Natural killer cell (primary cell): ENCODE results near the gene CXCR6. TPM values are rescaled to one million over a fixed set of nuclear protein-coding genes. Genes with fewer than 3 reads are reported as not detected.

ENCODE experiments used
- ATAC-seq, 3 donors: fragments of 150-1000 bp in 2 of 3; fragments of 200-7000 bp in 1 of 3; cut with Tn5 transposase; 1 replicate in 1 of 3; 2 replicates in 2 of 3; pipeline ENCODE4 v1.10.0; 2021; ENCODE audit warnings: mild to moderate bottlenecking in 2 of 3, moderate library complexity in 2 of 3
- DNase-seq, 2 donors: peaks; one replicate each; pipeline versions ENCODE4 v3.0.0 to v3.0.0-alpha.2; 2013 to 2021; ENCODE audit warnings: mixed read lengths in 1 of 2
- H3K27ac ChIP-seq: one replicate; pipeline ENCODE4 v1.5.1; 2013; ENCODE audit warnings: mild to moderate bottlenecking, low read length
- H3K27me3 ChIP-seq: one replicate; pipeline ENCODE4 v1.6.1; 2013; ENCODE audit warnings: low read length; ENCODE audit not compliant: control insufficient read depth, insufficient read depth
- H3K36me3 ChIP-seq: one replicate; pipeline ENCODE4 v1.6.1; 2013; ENCODE audit warnings: low read length; ENCODE audit not compliant: control insufficient read depth, insufficient read depth
- H3K4me1 ChIP-seq: one replicate; pipeline ENCODE4 v1.6.1; 2013; ENCODE audit warnings: low read length; ENCODE audit not compliant: control insufficient read depth, insufficient read depth
- H3K4me3 ChIP-seq: one replicate; pipeline ENCODE4 v1.5.1; 2013; ENCODE audit warnings: low read length
- H3K9me3 ChIP-seq: one replicate; pipeline ENCODE4 v1.6.1; 2013; ENCODE audit warnings: low read length; ENCODE audit not compliant: control insufficient read depth, insufficient read depth
- H3K27ac Mint-ChIP-seq, 2 donors: one replicate each; pipeline ENCODE4 v1.8.0; 2022; ENCODE audit warnings: mild to moderate bottlenecking in 2 of 2, mixed read lengths in 2 of 2, moderate library complexity in 1 of 2
- H3K27me3 Mint-ChIP-seq, 2 donors: one replicate each; pipeline ENCODE4 v1.8.0; 2022; ENCODE audit warnings: low read depth in 2 of 2, mixed read lengths in 2 of 2
- H3K36me3 Mint-ChIP-seq: one replicate; pipeline ENCODE4 v1.8.0; 2022; ENCODE audit warnings: mixed read lengths
- H3K4me1 Mint-ChIP-seq, 2 donors: one replicate each; pipeline ENCODE4 v1.8.0; 2022; ENCODE audit warnings: mixed read lengths in 2 of 2
- H3K4me3 Mint-ChIP-seq: one replicate; pipeline ENCODE4 v1.8.0; 2022; ENCODE audit warnings: mild to moderate bottlenecking, moderate library complexity, mixed read lengths
- H3K9me3 Mint-ChIP-seq, 2 donors: one replicate each; pipeline ENCODE4 v1.8.0; 2022; ENCODE audit warnings: mixed read lengths in 2 of 2
- CTCF ChIP-seq: fragments of 200-600 bp; IDR thresholded peaks from one replicate; pipeline ENCODE4 v1.8.0; 2022; ENCODE audit warnings: antibody characterized with exemption
- WGBS: methylation state at CpG from one replicate; pipeline ENCODE4 v1.1.7; 2013; ENCODE audit warnings: missing lambda C conversion rate; ENCODE audit not compliant: insufficient coverage; 5-methylcytosine and 5-hydroxymethylcytosine counted together
- intact Hi-C: fragments of 100-400 bp; cut with micrococcal nuclease; formaldehyde crosslinking; loops from one replicate; pipeline ENCODE4 v1.14.2; 2022
- total RNA-seq, 4 donors: library from RNA; stranded (reverse); fragments of 120-200 nt in 1 of 4; gene quantifications; one replicate each; pipeline versions ENCODE4 v1.2.3 to v1.2.4, GENCODE V29; 2013 to 2022

The CXCR6 gene
- total RNA-seq, 3 donors from 2014 or later (not counting 1 experiment from before 2014, with no cell fraction given) = 0.95 to 2.1 (median 1.7) TPM

GRCh38 chr3:45997942-45998341 is 54.7 kb downstream of the CXCR6 start:
- peaks cover 28% of the 10 kb centered on the region for H3K4me1 ChIP-seq
- no peak overlapping the region for H3K27ac ChIP-seq
- H3K4me3 ChIP-seq = no peak overlapping the region
- intact Hi-C loops = loop anchor here (10.0 kb wide), 1 partner anchor 303 kb away; no protein-coding TSS in a partner anchor
- no peaks in the 10 kb centered on the region for H3K27me3 ChIP-seq
- Mint-ChIP-seq H3K4me1 (peaks cover 19 to 25% of the 10 kb centered on the region in 2 donors), H3K27ac (no peak overlapping the region), H3K36me3 (no peaks in the 10 kb centered on the region), H3K4me3 (no peak overlapping the region), H3K9me3 (no peaks in the 10 kb centered on the region), H3K27me3 (peaks cover 8 to 16% of the 10 kb centered on the region in 2 donors)
- WGBS = no CpG with 5 or more reads among the region's 2 CpGs
- ATAC-seq = no peak
- no peak for TF ChIP-seq CTCF
- no peaks in the 10 kb centered on the region for H3K9me3 ChIP-seq
- no peak for DNase-seq
- H3K36me3 ChIP-seq = no peaks in the 10 kb centered on the region

Other genes starting within 250 kb of the CXCR6 start
- gene SLC6A20, start 146.9 kb upstream of the CXCR6 start, total RNA-seq = 1 to 10 TPM in 1 of 3 donors, under 1 TPM in 2; 0.25 to 1.3 (median 0.70) TPM
- 10 to 100 TPM; 16.4 to 19.8 (median 17.2) TPM for gene LZTFL1, start 101.3 kb upstream of the CXCR6 start, total RNA-seq
- gene CCR9, start 56.9 kb upstream of the CXCR6 start, total RNA-seq = under 1 TPM in 1 of 3 donors, not detected in 2; 0.27 TPM
- 10 to 100 TPM; 23.0 to 28.4 (median 27.5) TPM for gene FYCO1, start 52.4 kb downstream of the CXCR6 start, total RNA-seq
- gene XCR1, start 84.0 kb downstream of the CXCR6 start, total RNA-seq = under 1 TPM in 1 of 3 donors, not detected in 2; 0.21 TPM